ENCODE data around the gene WASF2.

DNA sequence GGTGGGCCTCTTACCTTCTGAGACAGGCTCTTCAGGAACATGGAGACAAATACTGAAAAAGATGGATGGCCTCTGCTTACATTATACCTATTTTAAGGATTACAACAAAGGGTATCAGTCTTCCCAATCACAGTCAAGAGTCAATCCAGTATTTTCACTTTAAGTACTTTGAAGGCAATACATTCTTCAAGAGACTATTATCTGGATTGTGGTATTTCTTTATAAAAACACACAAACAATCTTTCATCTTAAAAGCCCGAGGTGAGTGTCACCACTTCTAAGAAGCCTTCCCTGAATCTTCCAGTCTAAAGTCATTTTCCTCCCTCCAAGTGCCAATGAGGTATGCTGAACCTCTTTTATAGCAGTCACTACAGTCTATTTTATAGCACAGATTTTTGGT lies 45.3 kb downstream of the WASF2 start:
- TF ChIP-seq, protein P1, sequence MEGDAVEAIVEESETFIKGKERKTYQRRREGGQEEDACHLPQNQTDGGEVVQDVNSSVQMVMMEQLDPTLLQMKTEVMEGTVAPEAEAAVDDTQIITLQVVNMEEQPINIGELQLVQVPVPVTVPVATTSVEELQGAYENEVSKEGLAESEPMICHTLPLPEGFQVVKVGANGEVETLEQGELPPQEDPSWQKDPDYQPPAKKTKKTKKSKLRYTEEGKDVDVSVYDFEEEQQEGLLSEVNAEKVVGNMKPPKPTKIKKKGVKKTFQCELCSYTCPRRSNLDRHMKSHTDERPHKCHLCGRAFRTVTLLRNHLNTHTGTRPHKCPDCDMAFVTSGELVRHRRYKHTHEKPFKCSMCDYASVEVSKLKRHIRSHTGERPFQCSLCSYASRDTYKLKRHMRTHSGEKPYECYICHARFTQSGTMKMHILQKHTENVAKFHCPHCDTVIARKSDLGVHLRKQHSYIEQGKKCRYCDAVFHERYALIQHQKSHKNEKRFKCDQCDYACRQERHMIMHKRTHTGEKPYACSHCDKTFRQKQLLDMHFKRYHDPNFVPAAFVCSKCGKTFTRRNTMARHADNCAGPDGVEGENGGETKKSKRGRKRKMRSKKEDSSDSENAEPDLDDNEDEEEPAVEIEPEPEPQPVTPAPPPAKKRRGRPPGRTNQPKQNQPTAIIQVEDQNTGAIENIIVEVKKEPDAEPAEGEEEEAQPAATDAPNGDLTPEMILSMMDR (IDR thresholded peaks at IDR 0.05): no peak
- no peak for TF ChIP-seq POLR2AphosphoS5 (IDR thresholded peaks at IDR 0.05; ENCODE audit: insufficient read depth in 1 of 2, low read depth in 1 of 2)
- no peak for TF ChIP-seq POLR2A (IDR thresholded peaks at IDR 0.05)

Measured in vagina (tissue), 2 donors.